A549 (cell line): ENCODE measurements around the gene CDHR2. TPM values are rescaled to one million over a fixed set of nuclear protein-coding genes. Genes with fewer than 3 reads are reported as not detected.

ENCODE experiments used
- ATAC-seq, 2 experiments: fragments of 200-7000 bp in 1 of 2; fragments of >200 bp in 1 of 2; cut with Nextera tagmentation in 1 of 2; cut with Tn5 transposase in 1 of 2; 3 replicates each; pipeline versions ENCODE4 v1.8.0 to v1.9.1; 2018 to 2020; ENCODE audit warnings: mild to moderate bottlenecking in 1 of 2, moderate library complexity in 1 of 2
- CTCF ChIA-PET: fragments of 300-600 bp; sonication (Branson Sonifier 250); formaldehyde crosslinking; extraction: SDS; loops from one replicate; lab custom pipeline; 2021; ENCODE audit warnings: antibody characterized with exemption, inconsistent platforms; lab: Yijun Ruan, JAX
- POLR2A ChIA-PET: fragments of 350-600 bp; formaldehyde crosslinking; extraction: SDS; loops from one replicate; lab custom pipeline; 2021; ENCODE audit warnings: antibody characterized with exemption, inconsistent platforms; lab: Yijun Ruan, JAX
- DNase-seq, 2 experiments: peaks; one replicate each; pipeline versions ENCODE4 v3.0.0 to v3.0.0-alpha.2; 2011 to 2016; ENCODE audit warnings: low read depth in 1 of 2, low spot score in 1 of 2
- FAIRE-seq: peaks from 2 replicates; lab custom pipeline; 2011; peaks lifted over from hg19 to GRCh38; lab: Jason Lieb, UNC
- H3K27ac ChIP-seq, 2 experiments: fragments of >200 bp; sonication (Bioruptor Twin); formaldehyde crosslinking; 3 replicates each; pipeline ENCODE4 v1.5.1; 2016 to 2017
- H3K4me1 ChIP-seq: fragments of >200 bp; sonication (Bioruptor Twin); formaldehyde crosslinking; 3 replicates; pipeline ENCODE4 v1.6.1; 2016
- H3K4me2 ChIP-seq: fragments of >200 bp; sonication (Bioruptor Twin); formaldehyde crosslinking; 3 replicates; pipeline ENCODE4 v1.6.1; 2016
- H3K4me3 ChIP-seq: fragments of >200 bp; sonication (Bioruptor Twin); formaldehyde crosslinking; 3 replicates; pipeline ENCODE4 v1.5.1; 2016
- H3K9me3 ChIP-seq: fragments of >200 bp; sonication (Bioruptor Twin); formaldehyde crosslinking; 3 replicates; pipeline ENCODE4 v1.6.1; 2016
- CBX2 ChIP-seq: fragments of 200-600 bp; sonication (generic); IDR thresholded peaks from 2 replicates; pipeline ENCODE4 v1.6.1; 2016; ENCODE audit warnings: low read depth, mild to moderate bottlenecking, borderline replicate concordance
- CEBPB ChIP-seq, 2 experiments: fragments of >200 bp in 1 of 2; sonication (Bioruptor Twin) in 1 of 2; formaldehyde crosslinking in 1 of 2; IDR thresholded peaks; 2 replicates each; pipeline ENCODE4 v1.6.1; 2012 to 2016
- CHD4 ChIP-seq: fragments of 200-600 bp; sonication (generic); IDR thresholded peaks from 2 replicates; pipeline ENCODE4 v1.6.1; 2016; ENCODE audit warnings: antibody characterized with exemption, mild to moderate bottlenecking, borderline replicate concordance
- CTCF ChIP-seq: fragments of >200 bp; sonication (Bioruptor Twin); formaldehyde crosslinking; IDR thresholded peaks from 3 replicates; pipeline ENCODE4 v1.5.1; 2016
- E2F6 ChIP-seq: IDR thresholded peaks from 2 replicates; pipeline ENCODE4 v1.6.1; 2012; ENCODE audit warnings: low read depth, borderline replicate concordance
- EHF ChIP-seq: fragments of 250-450 bp; sonication (Bioruptor Pico); IDR thresholded peaks from 2 replicates; pipeline ENCODE4 v1.5.0; 2020; ENCODE audit warnings: mild to moderate bottlenecking
- GATA3 ChIP-seq: IDR thresholded peaks from 2 replicates; pipeline ENCODE4 v1.6.1; 2012; ENCODE audit warnings: borderline replicate concordance
- HES2 ChIP-seq: fragments of >200 bp; sonication (Bioruptor Twin); formaldehyde crosslinking; IDR thresholded peaks from 2 replicates; pipeline ENCODE4 v1.6.1; 2016
- HEYL ChIP-seq: fragments of 250-450 bp; sonication (Bioruptor Pico); IDR thresholded peaks from 2 replicates; pipeline ENCODE4 v1.8.0; 2021; ENCODE audit warnings: mild to moderate bottlenecking, moderate library complexity
- HOXB13 ChIP-seq: fragments of 250-450 bp; sonication (Bioruptor Pico); IDR thresholded peaks from 2 replicates; pipeline ENCODE4 v1.5.0; 2020; ENCODE audit warnings: low read depth, mild to moderate bottlenecking, moderate library complexity
- JUN ChIP-seq, 2 experiments: fragments of >200 bp; sonication (Bioruptor Twin); formaldehyde crosslinking; IDR thresholded peaks; 2 replicates in 1 of 2; 3 replicates in 1 of 2; pipeline ENCODE4 v1.6.1; 2016 to 2017
- NFE2L2 ChIP-seq: fragments of 150-350 bp; conservative IDR thresholded peaks from 2 replicates; pipeline ENCODE4 v1.6.1; 2014; ENCODE audit warnings: low read length
- NPAS2 ChIP-seq: fragments of 250-450 bp; sonication (Bioruptor Pico); IDR thresholded peaks from 2 replicates; pipeline ENCODE4 v1.8.0; 2022; ENCODE audit warnings: mild to moderate bottlenecking, moderate library complexity, borderline replicate concordance
- POLR2AphosphoS2 ChIP-seq: conservative IDR thresholded peaks from 2 replicates; pipeline ENCODE4 v1.6.1; 2012; ENCODE audit warnings: low read length, improper control_type of control experiment, inconsistent platforms
- RARB ChIP-seq: fragments of 250-450 bp; sonication (Bioruptor Pico); IDR thresholded peaks from 2 replicates; pipeline ENCODE4 v1.8.0; 2021; ENCODE audit warnings: mild to moderate bottlenecking, moderate library complexity
- RCOR1 ChIP-seq: fragments of 150-350 bp; IDR thresholded peaks from 2 replicates; pipeline ENCODE4 v1.6.1; 2014; ENCODE audit warnings: antibody characterized with exemption, low read length, low read depth
- SREBF2 ChIP-seq: fragments of 450-650 bp; IDR thresholded peaks from 2 replicates; pipeline ENCODE4 v1.6.1; 2014; ENCODE audit warnings: mild to moderate bottlenecking, moderate library complexity
- USF2 ChIP-seq: fragments of 450-650 bp; IDR thresholded peaks from 2 replicates; pipeline ENCODE4 v1.6.1; 2014; ENCODE audit warnings: antibody characterized with exemption
- ZFP36 ChIP-seq: fragments of 450-650 bp; IDR thresholded peaks from 2 replicates; pipeline ENCODE4 v1.6.1; 2014; ENCODE audit warnings: borderline replicate concordance; ENCODE audit not compliant: partially characterized antibody
- ZNF302 ChIP-seq: fragments of 250-450 bp; sonication (Bioruptor Pico); IDR thresholded peaks from 2 replicates; pipeline ENCODE4 v1.9.0; 2021; ENCODE audit warnings: inconsistent platforms, mild to moderate bottlenecking, moderate library complexity
- WGBS: methylation state at CpG from one replicate; pipeline ENCODE4 v1.1.6; 2017; ENCODE audit errors: missing lambda C conversion rate; 5-methylcytosine and 5-hydroxymethylcytosine counted together
- polyA plus RNA-seq, 4 experiments: library from polyadenylated mRNA; depleted of rRNA in 3 of 4; stranded (reverse); fragments of >200 nt; fragmentation: RNase III in 1 of 4; extraction: RNeasy Plus Mini Kit Qiagen cat#74134 plus additional on column Dnase treatment in 1 of 4; gene quantifications; 2 replicates in 3 of 4; 3 replicates in 1 of 4; pipeline ENCODE4 v1.2.3, GENCODE V29; 2011 to 2017

The CDHR2 gene
- polyA plus RNA-seq, 2 of the 4 experiments (the other 2 are of a cell fraction), result 0.09 TPM; not detected in 1

GRCh38 chr5:176579323-176579722, 30.2 kb downstream of the CDHR2 start:
- no peak for DNase-seq
- Histone ChIP-seq H3K27ac (no peak overlapping the region), H3K9me3 (no peaks in the 10 kb centered on the region), H3K4me1 (0 out of 3 replicates have a peak, but pooled peaks cover 3% of the 10 kb centered on the region)
- 49% methylated on average over 4 of the region's 4 CpGs for WGBS
- ChIA-PET POLR2A (no interaction called here), CTCF (interaction anchor here (0.9 to 4.1 kb wide), 27 partner anchors 8 to 849 kb away, joined by 3 to 31 read pairs (median 6); partner anchors contain the start of genes CLTB, RNF44 and TSPAN17)
- no peak for TF ChIP-seq ZNF302
- no peak for TF ChIP-seq JUN (IDR thresholded peaks at IDR 0.05)
- TF ChIP-seq USF2, result no peak
- no peak for TF ChIP-seq RARB (CRISPR knock-in tag)
- TF ChIP-seq, all 56 proteins: peak for 0
- no peak overlapping the region for H3K4me3 ChIP-seq
- ATAC-seq (no peak), FAIRE-seq (no peak)
- no peak overlapping the region for H3K4me2 ChIP-seq

GRCh38 chr5:176581361-176581760, 32.2 kb downstream of the CDHR2 start:
- H3K27ac ChIP-seq, result no peak overlapping the region
- ChIA-PET POLR2A (no interaction called here), CTCF (interaction anchor here (1.4 to 4.1 kb wide), 2 partner anchors 9 to 165 kb away, joined by 4 to 20 read pairs; no protein-coding TSS in a partner anchor)
- no peak overlapping the region for H3K4me2 ChIP-seq
- H3K4me3 ChIP-seq, result no peak overlapping the region
- no peaks in the 10 kb centered on the region for H3K9me3 ChIP-seq
- TF ChIP-seq GATA3 (no peak), CEBPB (IDR thresholded peaks at IDR 0.05) (no peak), CBX2 (no peak), POLR2AphosphoS2 (no peak), HEYL (CRISPR knock-in tag) (no peak), E2F6 (no peak), CTCF (no peak)
- FAIRE-seq, result no peak
- ATAC-seq, result no peak
- DNase-seq, result no peak
- H3K4me1 ChIP-seq, result 0 out of 3 replicates have a peak, but pooled peaks cover 3% of the 10 kb centered on the region
- 72% methylated on average over 12 of the region's 12 CpGs for WGBS

- FAIRE-seq, result no peak
Observed at GRCh38 chr5:176583076-176583475, 33.9 kb downstream of the CDHR2 start.

More at GRCh38 chr5:176583076-176583475, 33.9 kb downstream of the CDHR2 start:
- ATAC-seq (no peak), DNase-seq (no peak)
- no peaks in the 10 kb centered on the region for H3K9me3 ChIP-seq
- H3K4me1 ChIP-seq, result 0 out of 3 replicates have a peak, but pooled peaks cover 1% of the 10 kb centered on the region
- WGBS, result 53% methylated on average over 4 of the region's 4 CpGs
- H3K4me3 ChIP-seq, result no peak overlapping the region
- POLR2A ChIA-PET, result no interaction called here
- H3K4me2 ChIP-seq, result no peak overlapping the region
- TF ChIP-seq RCOR1 (no peak), HES2 (no peak), CHD4 (no peak), HOXB13 (CRISPR knock-in tag) (no peak), NFE2L2 (no peak), SREBF2 (no peak), JUN (IDR thresholded peaks at IDR 0.05) (no peak), NPAS2 (no peak), EHF (CRISPR knock-in tag) (no peak), ZFP36 (no peak), USF2 (no peak)
- TF ChIP-seq, all 56 proteins: peak for 0
- CTCF ChIA-PET, result interaction anchor here (1.3 to 5.6 kb wide), 4 partner anchors 9 to 166 kb away, joined by 3 to 39 read pairs (median 4); partner anchors contain the start of genes CLTB and TSPAN17
- no peak overlapping the region for H3K27ac ChIP-seq
